Suprapubic skin (tissue), 4 donors: ENCODE data around the gene CDH4. TPM values are rescaled to one million over a fixed set of nuclear protein-coding genes. Genes with fewer than 3 reads are reported as not detected.

Experiments used
- DNase-seq, 2 donors: peaks; one replicate each; pipeline ENCODE4 v3.0.0-alpha.2; 2019; ENCODE audit warnings: low spot score in 2 of 2
- H3K27ac ChIP-seq: fragments of 200-600 bp; sonication (generic); one replicate; pipeline ENCODE4 v1.5.1; 2019
- H3K27me3 ChIP-seq: fragments of 200-600 bp; sonication (generic); one replicate; pipeline ENCODE4 v1.5.1; 2019
- H3K36me3 ChIP-seq: fragments of 200-600 bp; sonication (generic); one replicate; pipeline ENCODE4 v1.5.1; 2019
- H3K4me1 ChIP-seq: fragments of 200-600 bp; sonication (generic); one replicate; pipeline ENCODE4 v1.5.1; 2019
- H3K4me3 ChIP-seq: fragments of 200-600 bp; sonication (generic); one replicate; pipeline ENCODE4 v1.5.1; 2019; ENCODE audit warnings: mild to moderate bottlenecking
- H3K9me3 ChIP-seq: fragments of 200-600 bp; sonication (generic); one replicate; pipeline ENCODE4 v1.5.1; 2019
- CTCF ChIP-seq, 2 donors: fragments of 200-600 bp in 1 of 2; fragments of 450-650 bp in 1 of 2; sonication (generic) in 1 of 2; IDR thresholded peaks; one replicate each; pipeline ENCODE4 v1.5.1; 2016 to 2019; ENCODE audit warnings: antibody characterized with exemption in 2 of 2, mild to moderate bottlenecking in 1 of 2, moderate library complexity in 1 of 2
- EP300 ChIP-seq: sonication (generic); formaldehyde crosslinking; IDR thresholded peaks from one replicate; pipeline ENCODE4 v1.6.1; 2017; ENCODE audit warnings: antibody characterized with exemption
- POLR2A ChIP-seq, 2 donors: fragments of 450-650 bp; IDR thresholded peaks; one replicate each; pipeline ENCODE4 v1.6.1; 2017; ENCODE audit warnings: antibody characterized with exemption in 2 of 2, mild to moderate bottlenecking in 2 of 2, moderate library complexity in 2 of 2
- POLR2AphosphoS5 ChIP-seq, 3 donors: sonication (generic); formaldehyde crosslinking; IDR thresholded peaks; one replicate each; pipeline ENCODE4 v1.6.1; 2017; ENCODE audit warnings: antibody characterized with exemption in 3 of 3
- WGBS: methylation state at CpG from one replicate; pipeline ENCODE4 v1.1.5; 2018; 5-methylcytosine and 5-hydroxymethylcytosine counted together
- total RNA-seq, 4 donors: library from RNA; depleted of rRNA; stranded (reverse); fragments of >200 nt; gene quantifications; one replicate each; pipeline ENCODE4 v1.1.0, GENCODE V29; 2016

Gene CDH4
- total RNA-seq, 4 donors from 2014 or later: 0.91 to 5.9 (median 2.6) TPM

- Histone ChIP-seq H3K4me3 (no peak overlapping the region), H3K36me3 (no peaks in the 10 kb centered on the region), H3K9me3 (no peaks in the 10 kb centered on the region), H3K4me1 (peaks cover 7% of the 10 kb centered on the region), H3K27ac (no peak overlapping the region), H3K27me3 (peaks cover 51% of the 10 kb centered on the region)
- no peak for DNase-seq
- WGBS: 61% methylated on average over 22 of the region's 25 CpGs
- TF ChIP-seq CTCF (IDR thresholded peaks at IDR 0.05) (no peak), POLR2A (IDR thresholded peaks at IDR 0.05) (no peak), POLR2AphosphoS5 (IDR thresholded peaks at IDR 0.05) (no peak), EP300 (no peak)
Measured at GRCh38 chr20:61797971-61798411, 545.9 kb downstream of the CDH4 start.

DNA sequence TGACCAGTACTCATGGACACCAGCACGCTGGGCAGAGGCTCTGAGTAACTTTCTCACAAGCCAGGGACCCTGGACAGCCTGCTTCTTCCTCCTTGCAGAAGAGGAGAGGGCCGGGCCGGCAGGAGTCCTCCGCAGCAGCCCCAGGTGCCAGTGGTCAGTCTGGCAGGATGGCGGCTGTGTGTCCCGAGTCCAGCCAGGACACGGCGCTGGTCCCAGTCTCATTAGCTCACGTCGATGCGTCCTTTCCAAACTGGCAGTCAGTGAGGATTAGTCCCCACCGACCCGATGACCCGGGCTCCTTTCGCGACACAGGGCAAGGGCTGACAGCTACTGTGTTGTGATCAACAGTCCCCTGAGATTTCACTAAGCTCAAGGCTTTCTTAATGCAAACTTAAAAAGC, 546.6 kb downstream of the CDH4 start:
- H3K27me3 ChIP-seq: peaks cover 52% of the 10 kb centered on the region
- 90% methylated on average over 14 of the region's 16 CpGs for WGBS

DNA sequence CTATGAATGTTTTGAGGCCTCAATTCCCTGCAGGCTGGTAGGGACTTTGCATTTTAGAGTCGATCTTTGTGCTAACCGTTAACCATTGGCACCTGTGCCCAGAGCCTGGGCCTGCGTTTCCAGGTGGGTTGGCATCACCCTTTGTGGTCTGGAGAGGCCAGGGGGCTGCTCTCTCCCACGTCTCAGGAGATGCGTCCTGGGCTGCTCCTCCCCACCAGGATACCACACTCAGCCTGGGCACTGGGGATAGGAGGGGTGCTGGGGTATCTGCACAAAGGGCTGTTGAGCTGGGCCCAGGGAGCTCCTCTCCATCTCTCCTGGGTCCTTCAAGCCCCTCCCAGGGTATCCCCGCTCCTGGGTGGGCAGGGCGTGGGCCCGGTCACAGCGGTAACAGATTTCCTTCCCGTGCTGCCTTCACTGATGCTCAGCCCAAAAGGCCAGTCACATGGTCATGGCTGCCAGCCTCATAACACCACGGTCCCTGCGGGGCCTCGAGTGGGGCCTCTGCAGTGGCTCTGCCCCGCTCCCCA, 547.4 kb downstream of the CDH4 start:
- WGBS: 88% methylated on average over 5 of the region's 14 CpGs
- peaks cover 60% of the 10 kb centered on the region for H3K27me3 ChIP-seq
- TF ChIP-seq EP300: no peak

More for the DNA sequence above, 546.6 kb downstream of the CDH4 start:
- no peaks in the 10 kb centered on the region for H3K9me3 ChIP-seq
- no peak overlapping the region for H3K27ac ChIP-seq
- no peak overlapping the region for H3K4me3 ChIP-seq
- no peak for DNase-seq
- TF ChIP-seq CTCF (IDR thresholded peaks at IDR 0.05) (no peak), POLR2AphosphoS5 (IDR thresholded peaks at IDR 0.05) (no peak), EP300 (no peak), POLR2A (IDR thresholded peaks at IDR 0.05) (no peak)
- H3K4me1 ChIP-seq: peaks cover 13% of the 10 kb centered on the region
- H3K36me3 ChIP-seq: no peaks in the 10 kb centered on the region

DNA sequence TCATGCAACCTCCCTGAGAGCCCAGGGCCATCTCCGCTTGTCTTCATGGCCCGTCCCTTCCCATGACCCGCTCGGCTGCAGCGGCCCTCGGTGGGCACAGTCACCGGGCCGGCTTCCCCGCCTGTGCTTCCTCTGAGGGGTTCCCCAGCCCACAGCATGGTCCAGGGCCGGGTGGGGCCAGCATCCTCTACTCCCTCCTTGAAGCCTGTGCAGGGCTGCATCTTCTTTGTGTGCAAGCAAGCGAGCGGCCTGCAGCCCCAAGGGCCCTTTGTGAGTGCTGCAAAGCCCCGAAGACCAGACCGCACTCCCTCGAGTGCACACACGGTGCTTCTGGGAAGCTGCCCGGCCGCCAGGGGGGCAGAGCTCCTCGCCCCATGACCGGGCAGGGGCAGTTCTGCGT, 547.9 kb downstream of the CDH4 start:
- no peak for DNase-seq
- Histone ChIP-seq H3K4me3 (no peak overlapping the region), H3K27me3 (peaks cover 65% of the 10 kb centered on the region), H3K4me1 (peaks cover 23% of the 10 kb centered on the region), H3K9me3 (no peaks in the 10 kb centered on the region), H3K36me3 (no peaks in the 10 kb centered on the region), H3K27ac (no peak overlapping the region)
- 89% methylated on average over 15 of the region's 21 CpGs for WGBS
- TF ChIP-seq POLR2A (IDR thresholded peaks at IDR 0.05) (no peak), CTCF (IDR thresholded peaks at IDR 0.05) (no peak)

More for the DNA sequence above, 547.4 kb downstream of the CDH4 start:
- peaks cover 21% of the 10 kb centered on the region for H3K4me1 ChIP-seq
- no peaks in the 10 kb centered on the region for H3K36me3 ChIP-seq
- no peak for DNase-seq
- H3K9me3 ChIP-seq: no peaks in the 10 kb centered on the region
- no peak overlapping the region for H3K27ac ChIP-seq
- H3K4me3 ChIP-seq: no peak overlapping the region

DNA sequence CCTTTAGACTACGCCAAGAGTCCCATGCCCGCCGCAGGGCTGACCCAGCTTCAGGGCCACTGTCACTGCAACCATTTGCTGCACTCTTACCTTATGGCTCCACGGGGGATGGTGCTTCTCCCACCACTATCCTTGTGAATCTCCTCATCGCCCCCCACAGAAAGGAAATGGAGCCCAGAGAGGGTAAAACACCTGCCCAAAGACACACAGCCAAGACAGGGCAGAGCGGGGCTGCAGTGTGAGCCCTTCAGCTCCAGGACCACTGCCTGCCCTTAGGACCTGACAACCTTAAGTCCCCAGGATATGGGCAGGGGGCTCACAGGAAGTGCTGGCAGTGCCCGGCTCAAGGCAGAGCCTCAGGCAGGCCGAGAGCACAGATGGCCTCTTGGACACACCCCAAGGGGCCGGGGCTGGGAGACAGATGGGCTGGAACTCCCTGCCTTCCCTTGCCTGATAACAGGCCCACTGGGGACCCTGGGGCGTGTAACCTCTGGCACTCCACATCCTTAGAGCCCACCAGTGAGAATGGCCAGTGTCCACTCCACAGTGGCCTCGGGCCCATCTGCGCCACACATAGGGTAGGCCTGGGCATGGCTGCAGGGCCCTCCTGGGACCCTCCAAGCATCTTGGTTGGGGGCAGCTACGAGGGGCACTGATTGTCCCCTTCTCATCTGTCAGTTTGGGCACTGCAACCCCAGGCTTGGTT, 548.5 kb downstream of the CDH4 start:
- peaks cover 71% of the 10 kb centered on the region for H3K27me3 ChIP-seq
- no peak overlapping the region for H3K4me3 ChIP-seq
- TF ChIP-seq POLR2A (IDR thresholded peaks at IDR 0.05): no peak
- no peak for TF ChIP-seq CTCF (IDR thresholded peaks at IDR 0.05)
- no peak for TF ChIP-seq POLR2AphosphoS5 (IDR thresholded peaks at IDR 0.05)
- TF ChIP-seq EP300: no peak
- 83% methylated on average over 9 of the region's 13 CpGs for WGBS
- H3K27ac ChIP-seq: no peak overlapping the region
- H3K4me1 ChIP-seq: peaks cover 23% of the 10 kb centered on the region
- no peaks in the 10 kb centered on the region for H3K36me3 ChIP-seq
- no peak for DNase-seq
- no peaks in the 10 kb centered on the region for H3K9me3 ChIP-seq

DNA sequence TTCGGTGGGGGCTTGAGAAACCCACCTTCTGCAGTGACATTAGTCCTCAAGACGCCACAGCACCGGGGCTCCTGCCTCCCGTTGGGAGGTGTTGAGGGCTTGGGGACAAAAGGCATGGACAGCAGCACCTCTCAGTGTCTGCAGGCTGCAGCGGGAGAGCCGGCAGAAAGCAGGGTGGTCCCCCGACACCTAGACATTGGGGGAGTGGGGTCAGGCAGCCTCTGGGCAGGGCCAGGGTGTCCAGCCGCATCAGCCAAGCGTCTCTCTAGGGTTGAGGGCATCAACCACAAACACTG, 549.0 kb downstream of the CDH4 start:
- WGBS: 71% methylated on average over 1 of the region's 9 CpGs
- peaks cover 23% of the 10 kb centered on the region for H3K4me1 ChIP-seq
- no peak overlapping the region for H3K4me3 ChIP-seq
- TF ChIP-seq POLR2A (IDR thresholded peaks at IDR 0.05) (no peak), POLR2AphosphoS5 (IDR thresholded peaks at IDR 0.05) (no peak), CTCF (IDR thresholded peaks at IDR 0.05) (no peak), EP300 (no peak)
- H3K27me3 ChIP-seq: peaks cover 76% of the 10 kb centered on the region
- no peaks in the 10 kb centered on the region for H3K36me3 ChIP-seq
- no peak for DNase-seq
- no peaks in the 10 kb centered on the region for H3K9me3 ChIP-seq
- no peak overlapping the region for H3K27ac ChIP-seq
